Panc1 (cell line): ENCODE results near the gene AKT1S1. TPM values are rescaled to one million over a fixed set of nuclear protein-coding genes. Genes with fewer than 3 reads are reported as not detected.

Source experiments
- ATAC-seq: fragments of 200-7000 bp; cut with Tn5 transposase; 2 replicates; pipeline ENCODE4 v1.9.1; 2020; ENCODE audit warnings: mild to moderate bottlenecking, moderate library complexity
- BruUV-seq: library from RNA; stranded (reverse); fragments of 400-500 nt; replicated peaks from 2 replicates; lab custom pipeline; 2021; lab: Mats Ljungman, UMichigan
- CTCF ChIA-PET: fragments of 300-600 bp; sonication (Branson Sonifier 250); formaldehyde crosslinking; loops from one replicate; lab custom pipeline; 2022; ENCODE audit warnings: antibody characterized with exemption; lab: Charles Lee
- POLR2A ChIA-PET: fragments of 300-600 bp; sonication (Branson Sonifier 250); formaldehyde crosslinking; loops from one replicate; lab custom pipeline; 2022; ENCODE audit warnings: antibody characterized with exemption; lab: Charles Lee
- DNase-seq: peaks from one replicate; pipeline ENCODE4 v3.0.0-alpha.2; 2010; ENCODE audit warnings: low read depth, low spot score
- H3K27ac ChIP-seq: 2 replicates; pipeline ENCODE4 v1.5.1; 2011; ENCODE audit warnings: mild to moderate bottlenecking, low read length, inconsistent platforms
- H3K27me3 ChIP-seq: fragments of 200-500 bp; sonication (Bioruptor generic); 2 replicates; pipeline ENCODE4 v1.6.0; 2014; ENCODE audit warnings: low read length, inconsistent platforms; ENCODE audit not compliant: control insufficient read depth, insufficient read depth
- H3K36me3 ChIP-seq: fragments of 200-500 bp; sonication (Bioruptor generic); 2 replicates; pipeline ENCODE4 v1.5.1; 2014; ENCODE audit warnings: inconsistent platforms, mild to moderate bottlenecking, low read length, moderate library complexity; ENCODE audit not compliant: control insufficient read depth, insufficient read depth
- H3K4me1 ChIP-seq: 2 replicates; pipeline ENCODE4 v1.5.1; 2011; ENCODE audit warnings: inconsistent platforms, mild to moderate bottlenecking, low read length, moderate library complexity; ENCODE audit not compliant: control insufficient read depth, insufficient read depth
- H3K4me3 ChIP-seq, 2 experiments: 2 replicates each; pipeline ENCODE4 v1.5.1; 2011 to 2012; ENCODE audit warnings: low read depth in 2 of 2, low read length in 2 of 2, mild to moderate bottlenecking in 2 of 2, inconsistent platforms in 1 of 2, moderate library complexity in 1 of 2
- H3K9me3 ChIP-seq: fragments of 200-500 bp; sonication (Bioruptor generic); 2 replicates; pipeline ENCODE4 v1.5.1; 2014; ENCODE audit warnings: low read depth, mild to moderate bottlenecking, inconsistent platforms, low read length, moderate library complexity; ENCODE audit not compliant: control insufficient read depth, insufficient read depth
- CTCF ChIP-seq: fragments of 450-650 bp; IDR thresholded peaks from 2 replicates; pipeline ENCODE4 v1.5.1; 2017; ENCODE audit warnings: mild to moderate bottlenecking
- POLR2AphosphoS5 ChIP-seq: IDR thresholded peaks from 2 replicates; pipeline ENCODE4 v1.6.1; 2012; ENCODE audit warnings: mild to moderate bottlenecking, low read depth, low read length, moderate library complexity
- REST ChIP-seq, 2 experiments: IDR thresholded peaks; 2 replicates each; pipeline ENCODE4 v1.6.1; 2011 to 2012; ENCODE audit warnings: low read depth in 2 of 2, control low read depth in 1 of 2, low read length in 1 of 2, mild to moderate bottlenecking in 1 of 2, moderate library complexity in 1 of 2; ENCODE audit not compliant: insufficient read depth in 1 of 2
- SIN3A ChIP-seq: IDR thresholded peaks from 2 replicates; pipeline ENCODE4 v1.6.1; 2012; ENCODE audit warnings: low read depth, mild to moderate bottlenecking, low read length, moderate library complexity, borderline replicate concordance; ENCODE audit not compliant: insufficient read depth
- TCF7L2 ChIP-seq: IDR thresholded peaks from 2 replicates; pipeline ENCODE4 v1.6.1; 2011; ENCODE audit warnings: mild to moderate bottlenecking, low read depth, low read length, inconsistent platforms
- in situ Hi-C: cut with HindIII; loops from 2 replicates; pipeline ENCODE4 v1.10.0; 2016; ENCODE audit warnings: low sequenced_read_pairs, low pct_unique_long_range_greater_than_20kb
- intact Hi-C: fragments of 100-400 bp; cut with micrococcal nuclease; formaldehyde crosslinking; loops from one replicate; pipeline ENCODE4 v1.10.0; 2022; ENCODE audit not compliant: unreplicated experiment
- total RNA-seq: library from RNA; stranded (reverse); gene quantifications from one replicate; pipeline ENCODE4 v1.2.1, GENCODE V29; 2021; ENCODE audit not compliant: unreplicated experiment

Gene AKT1S1
- total RNA-seq, 1 experiment from 2014 or later, result 92.8 TPM

GRCh38 chr19:49847731-49848696 is 29.1 kb downstream of the AKT1S1 start:
- intact Hi-C loops, result no loop called here
- H3K36me3 ChIP-seq, result no peaks in the 10 kb centered on the region

GRCh38 chr19:49846408-49846807 is 30.7 kb downstream of the AKT1S1 start:
- no peaks in the 10 kb centered on the region; the same call in 1 of the 2 replicates for H3K4me1 ChIP-seq
- ChIA-PET CTCF (no interaction called here), POLR2A (no interaction called here)
- no peaks in the 10 kb centered on the region for H3K36me3 ChIP-seq
- no peaks in the 10 kb centered on the region for H3K9me3 ChIP-seq
- no TSS peak for BruUV-seq
- no peak for DNase-seq
- no peak overlapping the region for H3K4me3 ChIP-seq
- intact Hi-C loops (no loop called here), in situ Hi-C loops (no loop called here)
- no peak overlapping the region for H3K27ac ChIP-seq
- no peak for ATAC-seq
- no peaks in the 10 kb centered on the region for H3K27me3 ChIP-seq
- TF ChIP-seq REST (IDR thresholded peaks at IDR 0.05; ENCODE audit: insufficient read depth in 1 of 2, low read depth in 2 of 2, low read length in 1 of 2), result no peak
- no peak for TF ChIP-seq POLR2AphosphoS5
- TF ChIP-seq TCF7L2, result no peak
- TF ChIP-seq CTCF, result no peak

More at GRCh38 chr19:49847731-49848696, 29.1 kb downstream of the AKT1S1 start:
- BruUV-seq, result no TSS peak
- TF ChIP-seq CTCF (no peak), SIN3A (no peak), POLR2AphosphoS5 (no peak), TCF7L2 (no peak), REST (IDR thresholded peaks at IDR 0.05; ENCODE audit: insufficient read depth in 1 of 2, low read depth in 2 of 2, low read length in 1 of 2) (no peak)
- Histone ChIP-seq H3K4me3 (no peak overlapping the region), H3K4me1 (peaks cover 2% of the 10 kb centered on the region; the same call in 1 of the 2 replicates), H3K9me3 (no peaks in the 10 kb centered on the region), H3K27ac (no peak overlapping the region), H3K27me3 (no peaks in the 10 kb centered on the region)
- ChIA-PET CTCF (no interaction called here), POLR2A (no interaction called here)
- in situ Hi-C loops, result no loop called here
- ATAC-seq (no peak), DNase-seq (no peak)
